ENCODE results near the gene PPP1R1B.

The PPP1R1B gene

GRCh38 chr17:39631403-39631802 is 4.7 kb downstream of the PPP1R1B start:
- DNase-seq (ENCODE audit: insufficient read length) (no peak), FAIRE-seq (no peak)
- TF ChIP-seq TAF1 (IDR thresholded peaks at IDR 0.05; ENCODE audit: borderline replicate concordance, low read depth, low read length), result no peak
- TF ChIP-seq POLR2AphosphoS5 (IDR thresholded peaks at IDR 0.05; ENCODE audit: low read depth, low read length), result no peak
- TF ChIP-seq POLR2A (IDR thresholded peaks at IDR 0.05; ENCODE audit: low read depth, low read length), result no peak

- DNase-seq (ENCODE audit: insufficient read length) (no peak), FAIRE-seq (no peak)
- no peak for TF ChIP-seq TAF1 (IDR thresholded peaks at IDR 0.05; ENCODE audit: borderline replicate concordance, low read depth, low read length)
- no peak for TF ChIP-seq POLR2AphosphoS5 (IDR thresholded peaks at IDR 0.05; ENCODE audit: low read depth, low read length)
- TF ChIP-seq POLR2A (IDR thresholded peaks at IDR 0.05; ENCODE audit: low read depth, low read length), result no peak
Measured at GRCh38 chr17:39632153-39632941, 5.6 kb downstream of the PPP1R1B start.

- FAIRE-seq (no peak), DNase-seq (ENCODE audit: insufficient read length) (no peak)
- no peak for TF ChIP-seq TAF1 (IDR thresholded peaks at IDR 0.05; ENCODE audit: borderline replicate concordance, low read depth, low read length)
- TF ChIP-seq POLR2AphosphoS5 (IDR thresholded peaks at IDR 0.05; ENCODE audit: low read depth, low read length), result no peak
- no peak for TF ChIP-seq POLR2A (IDR thresholded peaks at IDR 0.05; ENCODE audit: low read depth, low read length)
Measured at GRCh38 chr17:39633570-39634183, 6.9 kb downstream of the PPP1R1B start.

GRCh38 chr17:39634384-39634871 is 7.7 kb downstream of the PPP1R1B start:
- FAIRE-seq (no peak), DNase-seq (ENCODE audit: insufficient read length) (no peak)
- TF ChIP-seq POLR2AphosphoS5 (IDR thresholded peaks at IDR 0.05; ENCODE audit: low read depth, low read length) (no peak), TAF1 (IDR thresholded peaks at IDR 0.05; ENCODE audit: borderline replicate concordance, low read depth, low read length) (no peak), POLR2A (IDR thresholded peaks at IDR 0.05; ENCODE audit: low read depth, low read length) (no peak)

GRCh38 chr17:39635614-39636176 is 8.9 kb downstream of the PPP1R1B start:
- TF ChIP-seq TAF1 (IDR thresholded peaks at IDR 0.05; ENCODE audit: borderline replicate concordance, low read depth, low read length) (no peak), POLR2AphosphoS5 (IDR thresholded peaks at IDR 0.05; ENCODE audit: low read depth, low read length) (no peak), POLR2A (IDR thresholded peaks at IDR 0.05; ENCODE audit: low read depth, low read length) (no peak)
- no peak for DNase-seq (ENCODE audit: insufficient read length)
- no peak for FAIRE-seq

GRCh38 chr17:39636587-39636926 is 9.8 kb downstream of the PPP1R1B start:
- no peak for FAIRE-seq
- DNase-seq (ENCODE audit: insufficient read length), result no peak
- no peak for TF ChIP-seq POLR2A (IDR thresholded peaks at IDR 0.05; ENCODE audit: low read depth, low read length)
- TF ChIP-seq TAF1 (IDR thresholded peaks at IDR 0.05; ENCODE audit: borderline replicate concordance, low read depth, low read length), result no peak
- TF ChIP-seq POLR2AphosphoS5 (IDR thresholded peaks at IDR 0.05; ENCODE audit: low read depth, low read length), result no peak

GRCh38 chr17:39636927-39637736 is 10.4 kb downstream of the PPP1R1B start, which contains the start of gene STARD3:
Gene STARD3, plus strand, starts transcription at chr17:39637144. Its CDS starts 16,388 bp downstream, at chr17:39653532.
- DNase-seq (ENCODE audit: insufficient read length) (peak; percentile 99), FAIRE-seq (peak; percentile 97)
- TF ChIP-seq TAF1 (IDR thresholded peaks at IDR 0.05; ENCODE audit: borderline replicate concordance, low read depth, low read length) (peak; percentile 78), POLR2A (IDR thresholded peaks at IDR 0.05; ENCODE audit: low read depth, low read length) (peak; percentile 84), POLR2AphosphoS5 (IDR thresholded peaks at IDR 0.05; ENCODE audit: low read depth, low read length) (peak; percentile 87)

- TF ChIP-seq TAF1 (IDR thresholded peaks at IDR 0.05; ENCODE audit: borderline replicate concordance, low read depth, low read length), result no peak
- TF ChIP-seq POLR2AphosphoS5 (IDR thresholded peaks at IDR 0.05; ENCODE audit: low read depth, low read length), result no peak
- no peak for TF ChIP-seq POLR2A (IDR thresholded peaks at IDR 0.05; ENCODE audit: low read depth, low read length)
- no peak for DNase-seq (ENCODE audit: insufficient read length)
- no peak for FAIRE-seq
Measured at GRCh38 chr17:39638317-39638716, 11.6 kb downstream of the PPP1R1B start.

- no peak for FAIRE-seq
- DNase-seq (ENCODE audit: insufficient read length), result no peak
- TF ChIP-seq POLR2AphosphoS5 (IDR thresholded peaks at IDR 0.05; ENCODE audit: low read depth, low read length), result no peak
- TF ChIP-seq TAF1 (IDR thresholded peaks at IDR 0.05; ENCODE audit: borderline replicate concordance, low read depth, low read length), result no peak
- TF ChIP-seq POLR2A (IDR thresholded peaks at IDR 0.05; ENCODE audit: low read depth, low read length), result no peak
Measured at GRCh38 chr17:39639043-39639442, 12.3 kb downstream of the PPP1R1B start.

- FAIRE-seq (no peak), DNase-seq (ENCODE audit: insufficient read length) (no peak)
- TF ChIP-seq POLR2A (IDR thresholded peaks at IDR 0.05; ENCODE audit: low read depth, low read length), result no peak
- no peak for TF ChIP-seq TAF1 (IDR thresholded peaks at IDR 0.05; ENCODE audit: borderline replicate concordance, low read depth, low read length)
- TF ChIP-seq POLR2AphosphoS5 (IDR thresholded peaks at IDR 0.05; ENCODE audit: low read depth, low read length), result no peak
Measured at GRCh38 chr17:39639566-39640458, 13.1 kb downstream of the PPP1R1B start.

Measured in GM12892 (cell line).